HT1080 (cell line): ENCODE data around the gene ITSN1. TPM values are rescaled to one million over a fixed set of nuclear protein-coding genes. Genes with fewer than 3 reads are reported as not detected.

Experiments used
- DNase-seq: peaks from one replicate; pipeline ENCODE4 v3.0.0-alpha.2; 2015; ENCODE audit warnings: low read depth
- total RNA-seq: library from RNA; depleted of rRNA; stranded (reverse); fragments of >200 nt; shearing (Covaris generic); gene quantifications from 2 replicates; pipeline ENCODE4 v1.2.3, GENCODE V29; 2014

ITSN1 gene
- total RNA-seq, 1 experiment from 2014 or later: 29.2 TPM

DNA sequence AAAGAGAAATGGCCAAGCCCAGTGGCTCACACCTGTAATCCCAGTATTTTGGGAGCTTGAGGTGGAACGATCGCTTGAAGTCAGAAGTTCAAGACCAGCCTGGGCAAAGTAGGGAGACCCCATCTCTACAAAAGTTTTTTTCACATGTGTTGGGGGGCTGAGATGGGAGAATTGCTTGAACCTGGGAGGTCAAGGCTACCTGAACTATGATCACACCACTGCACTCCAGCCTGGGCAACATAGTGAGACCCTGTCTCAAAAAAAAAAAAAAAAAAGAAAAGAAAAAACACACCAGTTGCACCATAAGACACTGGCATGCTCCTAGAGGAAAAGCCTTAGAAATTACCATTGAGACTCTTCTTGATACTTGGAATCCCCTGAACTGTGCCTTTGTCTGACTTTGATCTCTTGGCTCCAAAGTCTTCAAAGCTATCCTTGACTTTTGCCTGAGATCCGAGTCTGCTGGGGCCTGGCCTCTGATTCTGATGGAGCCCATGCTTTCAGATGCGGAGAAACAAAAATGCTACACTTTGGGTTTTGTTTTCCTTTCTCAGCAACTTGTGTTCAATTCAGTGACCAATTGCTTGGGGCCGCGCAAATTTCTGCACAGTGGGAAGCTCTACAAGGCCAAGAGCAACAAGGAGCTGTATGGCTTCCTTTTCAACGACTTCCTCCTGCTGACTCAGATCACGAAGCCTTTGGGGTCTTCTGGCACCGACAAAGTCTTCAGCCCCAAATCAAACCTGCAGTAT, 239.6 kb downstream of the ITSN1 start:
- DNase-seq: no peak

- DNase-seq: no peak
These were observed 240.8 kb downstream of the ITSN1 start for GRCh38 chr21:33883118-33883517.

DNA sequence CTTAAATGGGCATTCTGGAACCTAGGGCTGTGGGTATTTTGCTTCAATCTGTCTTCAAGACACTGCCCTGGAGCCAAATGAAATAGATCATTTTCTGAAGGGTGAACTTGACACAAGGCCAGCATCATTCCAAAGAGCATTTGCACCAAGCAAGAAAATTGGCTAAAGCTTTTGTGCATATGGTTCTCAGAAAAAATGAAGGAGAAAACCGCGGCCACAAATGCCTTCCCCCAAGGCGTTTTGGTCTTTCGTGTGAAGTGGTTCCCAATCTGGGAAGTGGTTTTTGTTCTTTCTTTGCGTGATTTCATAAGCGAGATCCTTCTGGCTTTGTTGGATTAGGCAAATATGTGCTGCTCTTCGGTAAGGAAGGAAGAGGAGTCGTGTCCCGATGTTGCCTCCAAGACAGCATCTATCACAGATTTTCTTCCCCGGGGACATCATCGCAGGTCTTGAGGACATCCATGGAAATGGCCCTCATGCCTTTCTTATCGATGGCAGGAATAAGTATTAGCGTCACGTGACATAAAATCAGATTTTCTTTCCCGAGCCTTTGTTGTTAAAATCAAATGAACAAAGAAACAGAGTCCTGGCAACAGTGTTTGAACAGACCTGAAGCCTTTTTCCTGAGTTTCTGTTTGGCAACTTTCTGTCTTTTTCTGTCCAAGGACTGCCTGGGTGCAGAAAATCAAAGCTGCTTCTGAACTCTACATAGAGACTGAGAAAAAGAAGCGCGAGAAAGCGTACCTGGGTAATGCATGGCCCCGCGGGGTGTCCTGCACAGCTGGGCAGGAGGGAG, 242.3 kb downstream of the ITSN1 start:
- no peak for DNase-seq

DNA sequence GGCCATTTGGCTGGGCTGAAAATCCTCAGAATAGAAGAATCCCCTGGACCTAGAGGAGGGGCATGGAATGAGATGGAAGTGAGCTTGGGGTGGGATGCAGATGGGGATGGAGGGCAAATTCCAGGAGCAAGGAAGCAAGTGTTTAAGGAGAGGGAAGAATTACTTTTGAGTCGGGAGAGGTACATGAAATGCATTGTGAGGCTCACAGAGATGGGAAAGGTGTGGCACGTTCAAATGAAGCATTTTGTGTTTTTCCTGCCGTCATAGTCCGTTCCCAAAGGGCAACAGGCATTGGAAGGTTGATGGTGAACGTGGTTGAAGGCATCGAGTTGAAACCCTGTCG, 242.8 kb downstream of the ITSN1 start:
- no peak for DNase-seq

GRCh38 chr21:33886321-33886720, 244.0 kb downstream of the ITSN1 start:
- no peak for DNase-seq

DNA sequence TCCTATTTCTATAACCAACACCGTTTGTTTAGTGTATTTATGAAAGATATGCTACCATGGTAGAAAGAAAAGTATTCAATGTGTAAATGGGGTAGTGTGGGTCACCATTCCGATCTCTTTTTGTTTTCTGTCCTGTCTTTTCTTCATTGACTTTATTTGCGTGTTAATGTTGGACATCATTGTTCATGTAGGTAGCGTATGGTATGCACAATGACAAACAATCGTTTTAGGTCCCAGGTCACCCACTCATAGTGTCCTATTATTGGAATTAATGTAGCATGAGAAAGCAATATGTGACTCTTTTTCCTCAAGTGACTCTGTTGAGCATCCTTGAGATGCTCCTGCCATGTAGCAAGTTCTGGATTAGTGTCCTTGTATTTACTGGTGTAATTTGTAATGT, 247.9 kb downstream of the ITSN1 start:
- no peak for DNase-seq

DNA sequence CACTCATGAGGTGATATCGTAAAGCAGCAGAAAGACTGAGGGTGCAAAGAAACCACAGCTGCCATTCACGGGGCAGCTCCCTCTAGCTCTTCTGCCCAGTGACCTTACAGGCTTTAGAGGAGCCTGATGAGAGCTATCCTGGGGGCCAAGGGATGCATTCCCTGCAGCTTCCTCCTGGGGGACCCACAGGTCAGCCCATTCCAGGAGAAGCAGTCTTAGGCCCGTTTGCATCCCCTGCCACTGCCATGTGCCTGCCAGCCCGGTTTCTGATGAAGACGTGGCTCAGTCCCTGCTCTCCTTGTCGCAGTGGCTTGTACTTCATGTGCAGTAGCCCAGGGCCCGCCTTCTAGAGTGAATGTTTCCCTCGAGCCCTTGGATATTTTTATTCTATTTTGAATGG, 250.6 kb downstream of the ITSN1 start:
- DNase-seq: peak; percentile 38

GRCh38 chr21:33893917-33894316, 251.6 kb downstream of the ITSN1 start:
- no peak for DNase-seq

DNA sequence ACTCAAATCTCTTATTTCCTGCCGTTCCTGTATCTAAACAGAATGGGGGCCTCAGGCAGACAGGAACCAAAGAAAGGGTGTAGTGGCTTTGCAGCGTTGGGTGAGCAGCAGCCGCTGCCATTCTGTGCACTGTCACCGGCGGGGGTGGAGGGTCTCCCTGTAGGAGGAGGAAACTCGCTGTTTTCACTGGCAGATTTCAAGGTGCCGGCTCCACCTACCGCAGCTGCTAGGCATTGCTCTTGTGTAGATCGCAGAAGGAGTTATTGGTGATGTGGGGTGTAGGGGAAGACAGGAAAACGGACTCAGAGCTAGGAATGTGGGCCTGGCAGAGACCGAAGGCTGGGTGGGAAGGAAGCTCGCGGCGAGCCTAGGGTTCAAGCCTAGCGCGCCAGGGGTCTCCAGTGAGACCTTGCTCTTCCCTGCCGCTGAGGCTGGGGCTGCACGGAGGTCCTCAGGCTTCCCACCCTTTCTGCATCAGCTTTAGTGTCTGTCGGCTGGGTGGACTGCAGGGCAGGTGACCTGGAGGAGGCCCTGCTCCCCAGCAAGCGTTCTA, 252.5 kb downstream of the ITSN1 start:
- peak; percentile 87 for DNase-seq

DNA sequence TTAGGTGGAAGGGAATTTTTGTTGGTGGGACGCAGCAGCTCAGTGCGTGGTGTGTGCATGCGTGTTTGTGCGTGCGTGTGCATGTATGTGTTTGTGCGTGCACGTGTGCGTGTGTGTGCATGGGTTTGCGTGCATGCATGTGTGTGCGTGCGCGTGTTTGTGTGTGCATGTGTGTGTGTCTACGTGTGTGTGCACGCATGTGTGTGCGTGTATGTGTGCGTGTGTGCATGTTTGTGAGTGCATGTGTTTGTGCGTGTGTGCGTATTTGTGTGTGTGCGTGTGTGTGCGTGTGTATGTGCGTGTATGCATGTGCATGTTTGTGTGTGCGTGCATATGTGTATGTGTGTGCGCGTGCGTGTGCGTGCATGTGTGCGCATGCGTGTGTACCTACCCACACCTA, 253.1 kb downstream of the ITSN1 start:
- no peak for DNase-seq

GRCh38 chr21:33896691-33897090, 254.4 kb downstream of the ITSN1 start:
- DNase-seq: no peak

- DNase-seq: no peak
These were observed 254.8 kb downstream of the ITSN1 start for GRCh38 chr21:33897098-33897497.

GRCh38 chr21:33897739-33898138, 255.4 kb downstream of the ITSN1 start:
- DNase-seq: no peak

- DNase-seq: no peak
These were observed 256.3 kb downstream of the ITSN1 start for GRCh38 chr21:33898586-33898985.

- no peak for DNase-seq
These were observed 256.9 kb downstream of the ITSN1 start for GRCh38 chr21:33899199-33899598.

GRCh38 chr21:33901412-33902288, 259.3 kb downstream of the ITSN1 start:
- DNase-seq: peak; percentile 51

DNA sequence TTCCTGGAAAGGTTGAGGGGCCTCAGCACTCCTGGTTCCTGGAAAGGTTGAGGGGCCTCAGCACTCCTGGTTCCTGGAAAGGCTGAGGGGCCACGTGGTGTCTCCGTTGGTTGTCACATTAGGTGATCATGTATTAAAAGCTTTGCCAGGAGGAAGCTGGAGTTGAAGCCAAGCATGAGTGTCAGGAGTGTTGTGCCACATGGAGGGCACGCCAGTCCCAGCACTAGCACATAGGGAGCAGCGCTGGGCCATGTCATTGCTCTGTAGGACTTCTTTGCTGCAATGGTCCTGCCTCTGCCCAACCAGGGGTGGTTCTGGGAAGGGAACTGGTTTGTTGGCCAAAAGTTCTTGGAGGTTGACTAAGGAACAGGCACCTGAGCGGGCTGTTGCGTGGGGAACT, 260.0 kb downstream of the ITSN1 start:
- DNase-seq: no peak

DNA sequence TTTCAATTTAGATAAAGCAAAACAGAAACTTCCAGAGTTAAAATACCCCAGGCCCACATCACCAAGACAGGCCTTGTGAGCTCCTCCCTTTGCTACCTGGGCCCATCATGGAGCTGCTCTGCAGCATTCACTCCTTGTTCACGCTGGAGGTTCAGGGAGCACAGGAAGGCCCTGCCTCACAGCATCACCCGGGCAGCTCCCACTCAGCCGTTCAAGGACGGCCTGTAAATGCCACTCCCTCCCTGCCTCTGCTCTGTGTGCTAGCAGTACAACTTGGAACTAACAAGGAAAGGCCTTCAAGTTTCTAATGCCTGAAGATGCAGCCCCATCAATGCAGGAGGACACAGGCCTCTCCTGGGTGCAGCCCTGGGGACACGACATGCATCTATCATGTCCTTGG, 261.7 kb downstream of the ITSN1 start:
- no peak for DNase-seq

GRCh38 chr21:33908760-33909159, 266.5 kb downstream of the ITSN1 start:
- no peak for DNase-seq

GRCh38 chr21:33909756-33910155, 267.5 kb downstream of the ITSN1 start:
- no peak for DNase-seq

- no peak for DNase-seq
These were observed 271.9 kb downstream of the ITSN1 start for GRCh38 chr21:33914188-33914587.
